ENCODE results near the gene HIPK2. TPM values are rescaled to one million over a fixed set of nuclear protein-coding genes. Genes with fewer than 3 reads are reported as not detected.

The HIPK2 gene
- total RNA-seq, 2 donors from 2014 or later: 95.1 to 125 TPM

DNA sequence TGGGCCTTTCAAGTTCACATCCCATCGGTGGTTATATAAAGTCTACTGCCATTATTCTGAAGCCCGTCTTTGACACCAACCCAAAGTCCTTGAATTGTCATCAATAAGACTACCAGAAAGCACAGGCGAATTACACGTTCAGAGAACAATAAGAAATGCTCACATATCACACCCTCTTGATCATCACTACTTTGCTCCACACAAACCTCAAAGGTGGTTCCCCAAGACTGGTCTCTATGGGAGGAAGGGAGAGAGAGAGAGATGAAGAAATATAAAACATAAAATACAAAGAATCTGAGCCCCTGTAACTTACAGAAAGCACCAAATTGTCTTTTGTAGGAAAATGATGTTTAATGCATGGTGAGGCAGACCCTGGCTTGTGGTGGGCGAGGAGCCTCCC lies 4.4 kb downstream of the HIPK2 start:
- Histone ChIP-seq H3K9me3 (ENCODE audit: control insufficient read depth, low read length) (no peaks in the 10 kb centered on the region), H3K4me1 (ENCODE audit: control insufficient read depth, insufficient read depth, low read length) (no peaks in the 10 kb centered on the region), H3K9ac (ENCODE audit: extremely low read depth, low read length, poor library complexity, severe bottlenecking) (no peak overlapping the region), H3K27ac (ENCODE audit: low read depth, low read length) (no peak overlapping the region), H3K36me3 (ENCODE audit: control insufficient read depth, insufficient read depth, low read length) (peaks cover 48% of the 10 kb centered on the region), H3K27me3 (ENCODE audit: control insufficient read depth, insufficient read depth, low read length, poor library complexity, severe bottlenecking) (no peaks in the 10 kb centered on the region), H3K4me3 (ENCODE audit: low read length) (no peak overlapping the region)
- Mint-ChIP-seq H3K27ac (no peak overlapping the region), H3K9me3 (no peaks in the 10 kb centered on the region), H3K36me3 (ENCODE audit: low read depth) (peaks cover 21% of the 10 kb centered on the region), H3K4me3 (no peak overlapping the region), H3K4me1 (peaks cover 45% of the 10 kb centered on the region), H3K27me3 (ENCODE audit: insufficient read depth) (peaks cover 3% of the 10 kb centered on the region)
- 96 to 100% methylated on average over 2 to 5 of the region's 5 CpGs for WGBS, 2 experiments (ENCODE audit: insufficient coverage in 1 of 2, insufficient read length in 1 of 2)
- TF ChIP-seq, protein P1, sequence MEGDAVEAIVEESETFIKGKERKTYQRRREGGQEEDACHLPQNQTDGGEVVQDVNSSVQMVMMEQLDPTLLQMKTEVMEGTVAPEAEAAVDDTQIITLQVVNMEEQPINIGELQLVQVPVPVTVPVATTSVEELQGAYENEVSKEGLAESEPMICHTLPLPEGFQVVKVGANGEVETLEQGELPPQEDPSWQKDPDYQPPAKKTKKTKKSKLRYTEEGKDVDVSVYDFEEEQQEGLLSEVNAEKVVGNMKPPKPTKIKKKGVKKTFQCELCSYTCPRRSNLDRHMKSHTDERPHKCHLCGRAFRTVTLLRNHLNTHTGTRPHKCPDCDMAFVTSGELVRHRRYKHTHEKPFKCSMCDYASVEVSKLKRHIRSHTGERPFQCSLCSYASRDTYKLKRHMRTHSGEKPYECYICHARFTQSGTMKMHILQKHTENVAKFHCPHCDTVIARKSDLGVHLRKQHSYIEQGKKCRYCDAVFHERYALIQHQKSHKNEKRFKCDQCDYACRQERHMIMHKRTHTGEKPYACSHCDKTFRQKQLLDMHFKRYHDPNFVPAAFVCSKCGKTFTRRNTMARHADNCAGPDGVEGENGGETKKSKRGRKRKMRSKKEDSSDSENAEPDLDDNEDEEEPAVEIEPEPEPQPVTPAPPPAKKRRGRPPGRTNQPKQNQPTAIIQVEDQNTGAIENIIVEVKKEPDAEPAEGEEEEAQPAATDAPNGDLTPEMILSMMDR (conservative IDR thresholded peaks at IDR 0.05): no peak
- DNase-seq: no peak

- H3K4me3 ChIP-seq (ENCODE audit: low read length): no peak overlapping the region
- peaks cover 3% of the 10 kb centered on the region for H3K27me3 Mint-ChIP-seq (ENCODE audit: insufficient read depth)
- no peaks in the 10 kb centered on the region for H3K9me3 Mint-ChIP-seq
- H3K27ac ChIP-seq (ENCODE audit: low read depth, low read length): no peak overlapping the region
- peaks cover 21% of the 10 kb centered on the region for H3K36me3 Mint-ChIP-seq (ENCODE audit: low read depth)
- no peak overlapping the region for H3K27ac Mint-ChIP-seq
- no peaks in the 10 kb centered on the region for H3K27me3 ChIP-seq (ENCODE audit: control insufficient read depth, insufficient read depth, low read length, poor library complexity, severe bottlenecking)
- peaks cover 45% of the 10 kb centered on the region for H3K4me1 Mint-ChIP-seq
- H3K9ac ChIP-seq (ENCODE audit: extremely low read depth, low read length, poor library complexity, severe bottlenecking): no peak overlapping the region
- TF ChIP-seq, protein P1 (conservative IDR thresholded peaks at IDR 0.05): no peak
- no peaks in the 10 kb centered on the region for H3K9me3 ChIP-seq (ENCODE audit: control insufficient read depth, low read length)
- 98 to 100% methylated on average over 5 to 6 of the region's 6 CpGs for WGBS, 2 experiments (ENCODE audit: insufficient coverage in 1 of 2, insufficient read length in 1 of 2)
- H3K36me3 ChIP-seq (ENCODE audit: control insufficient read depth, insufficient read depth, low read length): peaks cover 48% of the 10 kb centered on the region
- DNase-seq: no peak
- no peaks in the 10 kb centered on the region for H3K4me1 ChIP-seq (ENCODE audit: control insufficient read depth, insufficient read depth, low read length)
- H3K4me3 Mint-ChIP-seq: no peak overlapping the region
Measured at GRCh38 chr7:139772873-139773272, 4.9 kb downstream of the HIPK2 start.

DNA sequence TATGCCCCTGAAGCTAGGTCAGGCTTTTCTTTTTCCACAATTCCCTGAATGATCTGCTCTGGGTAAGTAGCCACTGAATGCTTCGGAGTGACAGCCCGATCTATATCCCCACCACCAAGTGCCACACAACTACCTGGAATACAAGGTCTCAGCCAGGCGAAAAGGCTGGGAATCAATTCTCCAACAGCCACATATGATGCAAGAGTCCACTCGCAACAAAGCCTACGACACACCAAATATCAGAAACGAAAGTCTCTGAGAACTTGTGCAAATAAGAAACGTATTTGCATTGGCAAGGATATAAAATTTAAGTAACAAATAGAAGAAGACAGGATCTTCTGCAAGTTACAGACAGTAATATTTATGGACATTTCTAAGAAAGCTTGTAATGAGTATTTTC lies 5.7 kb downstream of the HIPK2 start:
- Mint-ChIP-seq H3K27me3 (ENCODE audit: insufficient read depth) (peaks cover 3% of the 10 kb centered on the region), H3K9me3 (no peaks in the 10 kb centered on the region), H3K4me3 (no peak overlapping the region), H3K4me1 (peaks cover 49% of the 10 kb centered on the region), H3K27ac (peak overlapping the region; percentile 50), H3K36me3 (ENCODE audit: low read depth) (peaks cover 21% of the 10 kb centered on the region)
- peak; percentile 26 for DNase-seq
- H3K4me1 ChIP-seq (ENCODE audit: control insufficient read depth, insufficient read depth, low read length): no peaks in the 10 kb centered on the region
- 92 to 93% methylated on average over 6 to 7 of the region's 7 CpGs for WGBS, 2 experiments (ENCODE audit: insufficient coverage in 1 of 2, insufficient read length in 1 of 2)
- peaks cover 48% of the 10 kb centered on the region for H3K36me3 ChIP-seq (ENCODE audit: control insufficient read depth, insufficient read depth, low read length)
- H3K9ac ChIP-seq (ENCODE audit: extremely low read depth, low read length, poor library complexity, severe bottlenecking): no peak overlapping the region
- no peaks in the 10 kb centered on the region for H3K27me3 ChIP-seq (ENCODE audit: control insufficient read depth, insufficient read depth, low read length, poor library complexity, severe bottlenecking)
- H3K9me3 ChIP-seq (ENCODE audit: control insufficient read depth, low read length): no peaks in the 10 kb centered on the region
- no peak overlapping the region for H3K27ac ChIP-seq (ENCODE audit: low read depth, low read length)
- no peak overlapping the region for H3K4me3 ChIP-seq (ENCODE audit: low read length)
- TF ChIP-seq, protein P1 (conservative IDR thresholded peaks at IDR 0.05): no peak
